ENCODE results near the gene DET1. TPM values are rescaled to one million over a fixed set of nuclear protein-coding genes. Genes with fewer than 3 reads are reported as not detected.

The DET1 gene
- polyA plus RNA-seq, 1 of the 3 experiments (the other 2 are of a cell fraction) = 4.5 TPM

DNA sequence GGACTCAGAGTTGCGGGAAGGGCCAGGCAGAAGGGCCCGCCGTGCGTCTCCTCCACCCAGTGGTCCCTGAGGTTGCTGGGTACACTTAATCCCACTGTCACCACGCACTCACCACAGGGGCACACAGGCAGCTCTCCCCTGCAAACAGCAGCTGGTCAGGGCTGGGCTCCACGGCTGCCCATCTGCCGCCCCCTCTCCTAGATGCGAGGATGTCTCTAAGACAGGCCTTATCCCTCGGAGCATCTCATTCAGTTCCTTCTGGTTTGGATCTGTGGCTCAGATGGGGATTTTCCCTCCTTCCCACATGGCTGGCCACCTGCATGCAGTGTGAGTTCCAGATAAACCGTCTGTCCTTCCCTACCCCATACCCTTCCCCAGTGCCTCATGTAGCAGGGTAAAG, 52.6 kb downstream of the DET1 start:
- H3K4me3 ChIP-seq (ENCODE audit: low read depth in 2 of 2, low read length in 1 of 2) = no peak overlapping the region
- H2AFZ ChIP-seq (ENCODE audit: low read depth) = no peak overlapping the region
- POLR2A ChIA-PET = no interaction called here
- H3K79me2 ChIP-seq (ENCODE audit: insufficient read depth) = no peaks in the 10 kb centered on the region
- H3K36me3 ChIP-seq (replicated peaks in 1 of 2; ENCODE audit: control insufficient read depth in 1 of 2, insufficient read depth in 2 of 2, low read length in 1 of 2) = no peaks in the 10 kb centered on the region
- TF ChIP-seq TAF1 (IDR thresholded peaks at IDR 0.05; ENCODE audit: borderline replicate concordance, low read depth, low read length) (no peak), MEF2A (IDR thresholded peaks at IDR 0.05; ENCODE audit: borderline replicate concordance, low read depth) (no peak), CHD2 (IDR thresholded peaks at IDR 0.05; ENCODE audit: low read length, partially characterized antibody) (no peak), GATA2 (CRISPR knock-in tag; IDR thresholded peaks at IDR 0.05) (no peak), CTCF (IDR thresholded peaks at IDR 0.05) (no peak), ELF1 (IDR thresholded peaks at IDR 0.05) (no peak), RAD21 (IDR thresholded peaks at IDR 0.05; ENCODE audit: low read length) (no peak), RCOR1 (IDR thresholded peaks at IDR 0.05; ENCODE audit: low read length) (no peak), TCF12 (IDR thresholded peaks at IDR 0.05) (no peak), YY1 (IDR thresholded peaks at IDR 0.05; ENCODE audit: low read depth) (no peak), FOXM1 (IDR thresholded peaks at IDR 0.05; ENCODE audit: low read depth) (no peak), NRF1 (IDR thresholded peaks at IDR 0.05; ENCODE audit: low read depth, low read length) (no peak), SIN3A (IDR thresholded peaks at IDR 0.05; ENCODE audit: borderline replicate concordance, low read depth, low read length) (no peak), PBX3 (IDR thresholded peaks at IDR 0.05) (no peak), FOXJ3 (CRISPR knock-in tag; IDR thresholded peaks at IDR 0.05) (no peak), POLR2AphosphoS5 (IDR thresholded peaks at IDR 0.05; ENCODE audit: low read depth, low read length) (no peak), USF1 (IDR thresholded peaks at IDR 0.05; ENCODE audit: borderline replicate concordance, low read depth) (no peak)
- TF ChIP-seq, protein P1, sequence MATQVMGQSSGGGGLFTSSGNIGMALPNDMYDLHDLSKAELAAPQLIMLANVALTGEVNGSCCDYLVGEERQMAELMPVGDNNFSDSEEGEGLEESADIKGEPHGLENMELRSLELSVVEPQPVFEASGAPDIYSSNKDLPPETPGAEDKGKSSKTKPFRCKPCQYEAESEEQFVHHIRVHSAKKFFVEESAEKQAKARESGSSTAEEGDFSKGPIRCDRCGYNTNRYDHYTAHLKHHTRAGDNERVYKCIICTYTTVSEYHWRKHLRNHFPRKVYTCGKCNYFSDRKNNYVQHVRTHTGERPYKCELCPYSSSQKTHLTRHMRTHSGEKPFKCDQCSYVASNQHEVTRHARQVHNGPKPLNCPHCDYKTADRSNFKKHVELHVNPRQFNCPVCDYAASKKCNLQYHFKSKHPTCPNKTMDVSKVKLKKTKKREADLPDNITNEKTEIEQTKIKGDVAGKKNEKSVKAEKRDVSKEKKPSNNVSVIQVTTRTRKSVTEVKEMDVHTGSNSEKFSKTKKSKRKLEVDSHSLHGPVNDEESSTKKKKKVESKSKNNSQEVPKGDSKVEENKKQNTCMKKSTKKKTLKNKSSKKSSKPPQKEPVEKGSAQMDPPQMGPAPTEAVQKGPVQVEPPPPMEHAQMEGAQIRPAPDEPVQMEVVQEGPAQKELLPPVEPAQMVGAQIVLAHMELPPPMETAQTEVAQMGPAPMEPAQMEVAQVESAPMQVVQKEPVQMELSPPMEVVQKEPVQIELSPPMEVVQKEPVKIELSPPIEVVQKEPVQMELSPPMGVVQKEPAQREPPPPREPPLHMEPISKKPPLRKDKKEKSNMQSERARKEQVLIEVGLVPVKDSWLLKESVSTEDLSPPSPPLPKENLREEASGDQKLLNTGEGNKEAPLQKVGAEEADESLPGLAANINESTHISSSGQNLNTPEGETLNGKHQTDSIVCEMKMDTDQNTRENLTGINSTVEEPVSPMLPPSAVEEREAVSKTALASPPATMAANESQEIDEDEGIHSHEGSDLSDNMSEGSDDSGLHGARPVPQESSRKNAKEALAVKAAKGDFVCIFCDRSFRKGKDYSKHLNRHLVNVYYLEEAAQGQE (IDR thresholded peaks at IDR 0.05; ENCODE audit: low read depth, low read length) = no peak
- TF ChIP-seq, protein P2, sequence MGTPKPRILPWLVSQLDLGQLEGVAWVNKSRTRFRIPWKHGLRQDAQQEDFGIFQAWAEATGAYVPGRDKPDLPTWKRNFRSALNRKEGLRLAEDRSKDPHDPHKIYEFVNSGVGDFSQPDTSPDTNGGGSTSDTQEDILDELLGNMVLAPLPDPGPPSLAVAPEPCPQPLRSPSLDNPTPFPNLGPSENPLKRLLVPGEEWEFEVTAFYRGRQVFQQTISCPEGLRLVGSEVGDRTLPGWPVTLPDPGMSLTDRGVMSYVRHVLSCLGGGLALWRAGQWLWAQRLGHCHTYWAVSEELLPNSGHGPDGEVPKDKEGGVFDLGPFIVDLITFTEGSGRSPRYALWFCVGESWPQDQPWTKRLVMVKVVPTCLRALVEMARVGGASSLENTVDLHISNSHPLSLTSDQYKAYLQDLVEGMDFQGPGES (IDR thresholded peaks at IDR 0.05; ENCODE audit: low read depth, low read length) = no peak
- TF ChIP-seq, protein P3, sequence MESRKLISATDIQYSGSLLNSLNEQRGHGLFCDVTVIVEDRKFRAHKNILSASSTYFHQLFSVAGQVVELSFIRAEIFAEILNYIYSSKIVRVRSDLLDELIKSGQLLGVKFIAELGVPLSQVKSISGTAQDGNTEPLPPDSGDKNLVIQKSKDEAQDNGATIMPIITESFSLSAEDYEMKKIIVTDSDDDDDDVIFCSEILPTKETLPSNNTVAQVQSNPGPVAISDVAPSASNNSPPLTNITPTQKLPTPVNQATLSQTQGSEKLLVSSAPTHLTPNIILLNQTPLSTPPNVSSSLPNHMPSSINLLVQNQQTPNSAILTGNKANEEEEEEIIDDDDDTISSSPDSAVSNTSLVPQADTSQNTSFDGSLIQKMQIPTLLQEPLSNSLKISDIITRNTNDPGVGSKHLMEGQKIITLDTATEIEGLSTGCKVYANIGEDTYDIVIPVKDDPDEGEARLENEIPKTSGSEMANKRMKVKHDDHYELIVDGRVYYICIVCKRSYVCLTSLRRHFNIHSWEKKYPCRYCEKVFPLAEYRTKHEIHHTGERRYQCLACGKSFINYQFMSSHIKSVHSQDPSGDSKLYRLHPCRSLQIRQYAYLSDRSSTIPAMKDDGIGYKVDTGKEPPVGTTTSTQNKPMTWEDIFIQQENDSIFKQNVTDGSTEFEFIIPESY (IDR thresholded peaks at IDR 0.05; ENCODE audit: borderline replicate concordance, low read depth) = no peak
- CTCF ChIA-PET = interaction anchor here (1.0 to 1.1 kb wide), 2 partner anchors 16 to 111 kb away, joined by 4 to 5 read pairs; no protein-coding TSS in a partner anchor
- H3K4me1 ChIP-seq (ENCODE audit: control insufficient read depth in 1 of 2, insufficient read depth in 2 of 2, low read depth in 1 of 2, low read length in 1 of 2) = peaks cover 0 to 5% of the 10 kb centered on the region in 2 experiments; a peak in 1 of 4 replicates
- H4K20me1 ChIP-seq (ENCODE audit: insufficient read depth) = no peaks in the 10 kb centered on the region
- H3K27me3 ChIP-seq (ENCODE audit: insufficient read depth) = no peaks in the 10 kb centered on the region
- no peak for DNase-seq
- no peaks in the 10 kb centered on the region for H3F3A ChIP-seq (replicated peaks; ENCODE audit: insufficient read depth)
- H3K9me2 ChIP-seq = no peaks in the 10 kb centered on the region
- no peak overlapping the region for H3K4me2 ChIP-seq
- no peak overlapping the region for H3K9ac ChIP-seq
- 92% methylated on average over 6 of the region's 10 CpGs for WGBS (ENCODE audit: low lambda C conversion rate)
- no peaks in the 10 kb centered on the region for H3K9me3 ChIP-seq
- no peak overlapping the region for H3K27ac ChIP-seq (ENCODE audit: low read depth in 2 of 2, low read length in 1 of 2)
